Duodenal mucosa (tissue), 2 donors: ENCODE measurements around the gene ARHGAP18.

Source experiments
- H3K27ac ChIP-seq: one replicate; pipeline ENCODE4 v1.7.0; 2013; ENCODE audit warnings: low read depth, low read length
- H3K27me3 ChIP-seq, 2 donors: one replicate each; pipeline ENCODE4 v1.7.0; 2013; ENCODE audit warnings: low read length in 2 of 2, control low read depth in 1 of 2; ENCODE audit not compliant: insufficient read depth in 2 of 2, control insufficient read depth in 1 of 2
- H3K36me3 ChIP-seq, 2 donors: one replicate each; pipeline ENCODE4 v1.7.0; 2013; ENCODE audit warnings: low read length in 2 of 2, control low read depth in 1 of 2; ENCODE audit not compliant: insufficient read depth in 2 of 2, control insufficient read depth in 1 of 2
- H3K4me1 ChIP-seq, 2 donors: one replicate each; pipeline ENCODE4 v1.7.0; 2013; ENCODE audit warnings: low read length in 2 of 2, control low read depth in 1 of 2; ENCODE audit not compliant: insufficient read depth in 2 of 2, control insufficient read depth in 1 of 2
- H3K4me3 ChIP-seq, 2 donors: one replicate each; pipeline ENCODE4 v1.7.0; 2013; ENCODE audit warnings: low read length in 2 of 2, low read depth in 1 of 2
- H3K9ac ChIP-seq, 2 donors: one replicate each; pipeline ENCODE4 v1.7.0; 2013; ENCODE audit warnings: low read length in 2 of 2, low read depth in 1 of 2
- H3K9me3 ChIP-seq, 2 donors: one replicate each; pipeline ENCODE4 v1.7.0; 2013; ENCODE audit warnings: low read length in 2 of 2, control low read depth in 1 of 2; ENCODE audit not compliant: control insufficient read depth in 1 of 2

Gene ARHGAP18

GRCh38 chr6:129696028-129696418, 14.0 kb downstream of the ARHGAP18 start:
- Histone ChIP-seq H3K27me3 (no peaks in the 10 kb centered on the region), H3K36me3 (no peaks in the 10 kb centered on the region), H3K4me3 (no peak overlapping the region), H3K4me1 (peaks cover 22 to 42% of the 10 kb centered on the region in 2 donors), H3K9ac (no peak overlapping the region), H3K27ac (no peak overlapping the region), H3K9me3 (no peaks in the 10 kb centered on the region)

- no peak overlapping the region for H3K9ac ChIP-seq
- H3K4me3 ChIP-seq, result peak overlapping the region in 1 of 2 donors; percentile 27
- H3K36me3 ChIP-seq, result no peaks in the 10 kb centered on the region
- H3K27ac ChIP-seq, result no peak overlapping the region
- H3K4me1 ChIP-seq, result peaks cover 22 to 42% of the 10 kb centered on the region in 2 donors
- H3K9me3 ChIP-seq, result no peaks in the 10 kb centered on the region
- H3K27me3 ChIP-seq, result no peaks in the 10 kb centered on the region
Observed at GRCh38 chr6:129695373-129696027, 14.5 kb downstream of the ARHGAP18 start.

- Histone ChIP-seq H3K4me3 (no peak overlapping the region), H3K27ac (no peak overlapping the region), H3K9ac (no peak overlapping the region), H3K4me1 (peaks cover 22 to 29% of the 10 kb centered on the region in 2 donors), H3K27me3 (no peaks in the 10 kb centered on the region), H3K9me3 (no peaks in the 10 kb centered on the region), H3K36me3 (no peaks in the 10 kb centered on the region)
Observed at GRCh38 chr6:129694036-129694435, 15.9 kb downstream of the ARHGAP18 start.

- H3K9me3 ChIP-seq, result no peaks in the 10 kb centered on the region
- H3K4me1 ChIP-seq, result peaks cover 22 to 29% of the 10 kb centered on the region in 2 donors
- H3K4me3 ChIP-seq, result no peak overlapping the region
- no peak overlapping the region for H3K9ac ChIP-seq
- no peaks in the 10 kb centered on the region for H3K36me3 ChIP-seq
- no peak overlapping the region for H3K27ac ChIP-seq
- H3K27me3 ChIP-seq, result no peaks in the 10 kb centered on the region
Observed at GRCh38 chr6:129692467-129692866, 17.5 kb downstream of the ARHGAP18 start.

GRCh38 chr6:129691709-129692108, 18.3 kb downstream of the ARHGAP18 start:
- no peaks in the 10 kb centered on the region for H3K27me3 ChIP-seq
- peaks cover 22 to 29% of the 10 kb centered on the region in 2 donors for H3K4me1 ChIP-seq
- H3K27ac ChIP-seq, result no peak overlapping the region
- H3K4me3 ChIP-seq, result no peak overlapping the region
- no peaks in the 10 kb centered on the region for H3K36me3 ChIP-seq
- no peaks in the 10 kb centered on the region for H3K9me3 ChIP-seq
- no peak overlapping the region for H3K9ac ChIP-seq

- Histone ChIP-seq H3K9ac (no peak overlapping the region), H3K4me3 (no peak overlapping the region), H3K27me3 (no peaks in the 10 kb centered on the region), H3K36me3 (no peaks in the 10 kb centered on the region), H3K4me1 (peaks cover 22 to 29% of the 10 kb centered on the region in 2 donors), H3K27ac (no peak overlapping the region), H3K9me3 (no peaks in the 10 kb centered on the region)
Observed at GRCh38 chr6:129691043-129691640, 18.8 kb downstream of the ARHGAP18 start.

- peaks cover 31 to 41% of the 10 kb centered on the region in 2 donors for H3K4me1 ChIP-seq
- peak overlapping the region in 1 of 2 donors; percentile 13 for H3K4me3 ChIP-seq
- H3K27me3 ChIP-seq, result no peaks in the 10 kb centered on the region
- H3K9me3 ChIP-seq, result no peaks in the 10 kb centered on the region
- H3K27ac ChIP-seq, result no peak overlapping the region
- H3K9ac ChIP-seq, result no peak overlapping the region
- H3K36me3 ChIP-seq, result no peaks in the 10 kb centered on the region
Observed at GRCh38 chr6:129686941-129687627, 22.9 kb downstream of the ARHGAP18 start.

GRCh38 chr6:129685662-129686031, 24.3 kb downstream of the ARHGAP18 start:
- H3K4me1 ChIP-seq, result peaks cover 24 to 30% of the 10 kb centered on the region in 2 donors
- no peaks in the 10 kb centered on the region for H3K36me3 ChIP-seq
- H3K27me3 ChIP-seq, result no peaks in the 10 kb centered on the region
- peak overlapping the region; percentile 16 for H3K27ac ChIP-seq
- H3K4me3 ChIP-seq, result no peak overlapping the region
- H3K9ac ChIP-seq, result no peak overlapping the region
- no peaks in the 10 kb centered on the region for H3K9me3 ChIP-seq

- no peaks in the 10 kb centered on the region for H3K27me3 ChIP-seq
- no peak overlapping the region for H3K9ac ChIP-seq
- H3K27ac ChIP-seq, result peak overlapping the region; percentile 76
- H3K9me3 ChIP-seq, result no peaks in the 10 kb centered on the region
- H3K4me1 ChIP-seq, result peaks cover 24 to 30% of the 10 kb centered on the region in 2 donors
- H3K36me3 ChIP-seq, result no peaks in the 10 kb centered on the region
- no peak overlapping the region for H3K4me3 ChIP-seq
Observed at GRCh38 chr6:129684903-129685661, 24.9 kb downstream of the ARHGAP18 start.
